VCaP (cell line): ENCODE results near the gene THOC6.

Source experiments
- H3K27ac ChIP-seq: fragments of 450-650 bp; 2 replicates; pipeline ENCODE4 v1.5.1; 2017
- CTCF ChIP-seq: fragments of 450-650 bp; conservative IDR thresholded peaks from 2 replicates; pipeline ENCODE4 v1.5.1; 2017; ENCODE audit warnings: mild to moderate bottlenecking, moderate library complexity

Gene THOC6

GRCh38 chr16:3036726-3037315 lies 13.0 kb downstream of the THOC6 start, which contains the start of gene BICDL2:
TSS of gene BICDL2 (minus strand) at chr16:3036944. CDS start at chr16:3035496, 1,448 bp downstream.
- peak within 1 kb of the TSS; percentile 41; the same call in 1 of the 2 replicates for H3K27ac ChIP-seq
- no peak for TF ChIP-seq CTCF

- TF ChIP-seq CTCF = no peak
- no peak overlapping the region for H3K27ac ChIP-seq
Observed at GRCh38 chr16:3038256-3038655, 14.4 kb downstream of the THOC6 start.

- no peak overlapping the region for H3K27ac ChIP-seq
- TF ChIP-seq CTCF = no peak
Observed at GRCh38 chr16:3038896-3039295, 15.1 kb downstream of the THOC6 start.

- no peak for TF ChIP-seq CTCF
- H3K27ac ChIP-seq = no peak overlapping the region
Observed at GRCh38 chr16:3042376-3042775, 18.5 kb downstream of the THOC6 start.

DNA sequence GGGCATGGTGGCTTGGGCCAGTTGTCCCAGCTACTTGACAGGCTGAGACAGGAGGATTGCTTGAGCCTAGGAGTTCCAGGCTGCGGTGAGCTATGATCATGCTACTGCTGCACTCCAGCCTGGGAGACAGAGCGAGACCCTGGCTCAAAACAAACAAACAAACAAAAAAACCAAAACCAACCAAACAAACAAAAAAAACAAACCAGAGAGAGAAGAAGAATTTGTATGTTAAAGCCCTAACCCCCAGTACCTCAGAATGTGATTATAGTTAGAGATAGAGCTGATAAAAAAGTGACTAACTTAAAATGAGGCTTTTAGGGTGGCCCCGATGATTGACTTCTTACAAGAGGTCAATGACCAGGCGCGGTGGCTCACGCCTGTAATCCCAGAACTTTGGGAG lies 20.9 kb downstream of the THOC6 start:
- H3K27ac ChIP-seq = peak overlapping the region; percentile 43; the same call in 1 of the 2 replicates
- TF ChIP-seq CTCF = no peak

DNA sequence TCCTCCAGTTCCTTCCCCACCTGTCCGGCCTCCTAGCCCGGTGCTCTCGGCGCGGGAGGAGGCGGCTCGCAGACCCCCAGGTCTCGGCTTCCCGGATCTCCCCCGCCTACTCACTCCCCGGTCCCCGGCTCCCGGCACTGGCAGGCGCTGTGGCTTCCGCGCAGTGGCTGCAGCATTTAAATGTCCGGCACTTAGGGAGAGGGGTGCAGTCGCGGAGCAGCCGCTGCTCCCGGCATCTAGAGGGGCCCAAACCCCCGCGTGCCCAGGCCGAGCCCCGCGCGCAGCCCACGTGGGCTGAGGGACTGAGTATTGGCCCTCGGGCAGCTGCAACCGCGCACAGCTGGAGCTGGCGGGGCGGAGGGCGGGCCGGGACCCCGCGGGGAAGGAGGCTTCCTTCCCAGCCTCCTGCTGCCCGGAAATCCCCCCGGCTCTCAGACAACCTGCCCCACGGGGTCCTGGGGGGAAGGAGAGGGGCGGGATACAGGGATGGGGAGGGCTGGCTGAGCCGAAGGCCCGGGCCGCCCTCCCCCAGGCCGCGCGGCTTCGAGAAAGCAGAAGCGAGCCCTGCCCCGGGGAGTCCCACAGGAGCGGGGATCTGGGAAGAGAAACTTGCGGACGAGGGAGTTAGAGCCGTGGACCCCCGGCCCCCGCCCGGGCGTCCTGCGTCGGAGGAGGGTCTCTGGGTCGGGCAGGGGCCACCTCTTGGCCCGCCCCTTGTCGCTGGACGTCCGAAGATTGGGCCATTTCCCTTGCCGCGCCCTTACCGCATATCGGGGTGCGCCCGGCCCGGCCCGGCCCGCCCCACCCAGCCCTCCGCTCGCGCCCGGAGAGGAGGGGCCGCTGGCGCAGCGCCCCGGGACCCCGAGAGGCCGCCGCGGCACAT lies 22.2 kb downstream of the THOC6 start, which contains the start of gene MMP25:
MMP25 (plus strand) TSS at position 804 of the 883 bp plus-strand sequence. CDS start 357 bp downstream, outside the sequence.
- TF ChIP-seq CTCF = no peak
- peak within 1 kb of the TSS; percentile 43 for H3K27ac ChIP-seq

GRCh38 chr16:3046641-3047386 lies 23.0 kb downstream of the THOC6 start:
- TF ChIP-seq CTCF = no peak
- no peak overlapping the region for H3K27ac ChIP-seq
